ENCODE results near the gene PDCD5.

PDCD5 gene

GRCh38 chr19:32540621-32541020 is 40.4 kb upstream of the PDCD5 start:
- TF ChIP-seq CREB1 (IDR thresholded peaks at IDR 0.05; ENCODE audit: low read depth), result no peak
- no peak for TF ChIP-seq CEBPB (IDR thresholded peaks at IDR 0.05)
- TF ChIP-seq RAD21 (IDR thresholded peaks at IDR 0.05; ENCODE audit: low read depth), result no peak
- no peak for TF ChIP-seq USF1 (IDR thresholded peaks at IDR 0.05)
- no peak for TF ChIP-seq EGR1 (IDR thresholded peaks at IDR 0.05)
- TF ChIP-seq FOXM1 (IDR thresholded peaks at IDR 0.05; ENCODE audit: borderline replicate concordance, low read depth), result no peak
- no peak for TF ChIP-seq EP300 (IDR thresholded peaks at IDR 0.05; ENCODE audit: borderline replicate concordance)
- TF ChIP-seq REST (IDR thresholded peaks at IDR 0.05; ENCODE audit: low read depth), result no peak
- no peak for TF ChIP-seq TCF12 (IDR thresholded peaks at IDR 0.05; ENCODE audit: low read depth)
- TF ChIP-seq YY1 (IDR thresholded peaks at IDR 0.05; ENCODE audit: low read depth), result no peak
- no peak for TF ChIP-seq NFIC (IDR thresholded peaks at IDR 0.05)
- TF ChIP-seq ZBTB7A (IDR thresholded peaks at IDR 0.05; ENCODE audit: low read depth), result no peak

- TF ChIP-seq TAF1 (IDR thresholded peaks at IDR 0.05; ENCODE audit: low read depth) (no peak), RAD21 (IDR thresholded peaks at IDR 0.05; ENCODE audit: low read depth) (no peak), MAX (IDR thresholded peaks at IDR 0.05) (no peak), NFIC (IDR thresholded peaks at IDR 0.05) (no peak), REST (IDR thresholded peaks at IDR 0.05; ENCODE audit: low read depth) (no peak), EP300 (IDR thresholded peaks at IDR 0.05; ENCODE audit: borderline replicate concordance) (no peak), ZBTB7A (IDR thresholded peaks at IDR 0.05; ENCODE audit: low read depth) (no peak), TCF12 (IDR thresholded peaks at IDR 0.05; ENCODE audit: low read depth) (no peak), EGR1 (IDR thresholded peaks at IDR 0.05) (no peak)
These were observed 38.4 kb upstream of the PDCD5 start for GRCh38 chr19:32542477-32543108.

GRCh38 chr19:32543115-32543900 is 37.7 kb upstream of the PDCD5 start:
- TF ChIP-seq ZBTB7A (IDR thresholded peaks at IDR 0.05; ENCODE audit: low read depth) (no peak), EP300 (IDR thresholded peaks at IDR 0.05; ENCODE audit: borderline replicate concordance) (no peak), EGR1 (IDR thresholded peaks at IDR 0.05) (no peak), NFIC (IDR thresholded peaks at IDR 0.05) (no peak), CEBPB (IDR thresholded peaks at IDR 0.05) (no peak), USF1 (IDR thresholded peaks at IDR 0.05) (no peak), YY1 (IDR thresholded peaks at IDR 0.05; ENCODE audit: low read depth) (no peak), FOXM1 (IDR thresholded peaks at IDR 0.05; ENCODE audit: borderline replicate concordance, low read depth) (no peak), REST (IDR thresholded peaks at IDR 0.05; ENCODE audit: low read depth) (no peak), TCF12 (IDR thresholded peaks at IDR 0.05; ENCODE audit: low read depth) (no peak), MAX (IDR thresholded peaks at IDR 0.05) (no peak), TEAD4 (IDR thresholded peaks at IDR 0.05) (no peak), CREB1 (IDR thresholded peaks at IDR 0.05; ENCODE audit: low read depth) (no peak)

GRCh38 chr19:32544917-32545316 is 36.1 kb upstream of the PDCD5 start:
- TF ChIP-seq TCF12 (IDR thresholded peaks at IDR 0.05; ENCODE audit: low read depth), result no peak
- TF ChIP-seq EGR1 (IDR thresholded peaks at IDR 0.05), result no peak
- no peak for TF ChIP-seq MAX (IDR thresholded peaks at IDR 0.05)
